ENCODE results near the gene PRADC1.

- TF ChIP-seq CTCF (conservative IDR thresholded peaks at IDR 0.05) (no peak), EZH2 (IDR thresholded peaks at IDR 0.05; ENCODE audit: low read depth) (no peak)
These were observed 23.5 kb upstream of the PRADC1 start for GRCh38 chr2:73256618-73256922.

Measured in PC-9 (cell line).